ENCODE measurements around the gene DMD.

DMD gene

DNA sequence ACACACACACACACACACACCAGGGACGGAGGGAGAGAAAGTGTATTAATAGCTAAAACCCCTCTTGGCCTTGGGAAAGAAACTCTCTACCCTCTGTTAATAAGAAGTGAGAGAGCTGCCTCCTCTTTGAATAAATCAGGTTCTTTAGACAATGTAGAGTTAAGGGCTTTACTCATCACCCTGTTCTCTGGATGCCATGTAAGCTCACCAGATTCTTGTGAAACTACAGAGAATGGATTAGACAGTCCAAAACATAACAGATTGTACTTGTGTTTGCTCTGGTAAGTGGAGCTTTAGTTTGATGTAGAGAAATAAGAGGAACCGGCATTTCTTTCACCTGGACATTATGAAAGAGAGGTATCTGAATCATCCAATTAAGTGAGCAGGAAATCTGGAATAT is 263.2 kb downstream of the DMD start:
- TF ChIP-seq, protein P1, sequence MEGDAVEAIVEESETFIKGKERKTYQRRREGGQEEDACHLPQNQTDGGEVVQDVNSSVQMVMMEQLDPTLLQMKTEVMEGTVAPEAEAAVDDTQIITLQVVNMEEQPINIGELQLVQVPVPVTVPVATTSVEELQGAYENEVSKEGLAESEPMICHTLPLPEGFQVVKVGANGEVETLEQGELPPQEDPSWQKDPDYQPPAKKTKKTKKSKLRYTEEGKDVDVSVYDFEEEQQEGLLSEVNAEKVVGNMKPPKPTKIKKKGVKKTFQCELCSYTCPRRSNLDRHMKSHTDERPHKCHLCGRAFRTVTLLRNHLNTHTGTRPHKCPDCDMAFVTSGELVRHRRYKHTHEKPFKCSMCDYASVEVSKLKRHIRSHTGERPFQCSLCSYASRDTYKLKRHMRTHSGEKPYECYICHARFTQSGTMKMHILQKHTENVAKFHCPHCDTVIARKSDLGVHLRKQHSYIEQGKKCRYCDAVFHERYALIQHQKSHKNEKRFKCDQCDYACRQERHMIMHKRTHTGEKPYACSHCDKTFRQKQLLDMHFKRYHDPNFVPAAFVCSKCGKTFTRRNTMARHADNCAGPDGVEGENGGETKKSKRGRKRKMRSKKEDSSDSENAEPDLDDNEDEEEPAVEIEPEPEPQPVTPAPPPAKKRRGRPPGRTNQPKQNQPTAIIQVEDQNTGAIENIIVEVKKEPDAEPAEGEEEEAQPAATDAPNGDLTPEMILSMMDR (conservative IDR thresholded peaks at IDR 0.05; ENCODE audit: low read depth, low read length): no peak

DNA sequence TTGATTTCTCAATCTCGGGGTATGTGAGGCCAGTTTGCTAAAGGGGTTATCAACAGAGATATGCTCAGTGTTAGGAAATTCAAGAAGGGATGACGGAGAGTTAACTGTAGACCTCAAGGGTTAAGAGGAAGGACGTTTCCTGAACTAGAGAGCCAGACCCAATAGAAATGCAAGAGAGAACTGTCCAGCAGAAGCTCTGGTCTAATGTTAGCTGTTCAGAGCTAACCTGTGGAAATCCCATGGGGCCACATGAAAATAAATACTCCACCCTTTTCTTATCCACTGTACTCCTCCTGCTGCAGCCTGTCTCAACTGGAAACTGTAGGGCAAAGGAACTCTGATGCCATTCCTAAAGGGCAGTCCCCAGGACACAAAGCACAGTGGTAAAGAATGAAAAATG is 274.3 kb downstream of the DMD start:
- TF ChIP-seq, protein P1 (conservative IDR thresholded peaks at IDR 0.05; ENCODE audit: low read depth, low read length): no peak
- no peak overlapping the region for H3K4me3 ChIP-seq (ENCODE audit: low read depth, low read length)
- DNase-seq (ENCODE audit: low read depth): no peak

More for the DNA sequence above, 263.2 kb downstream of the DMD start:
- DNase-seq (ENCODE audit: low read depth): no peak
- no peak overlapping the region for H3K4me3 ChIP-seq (ENCODE audit: low read depth, low read length)

DNA sequence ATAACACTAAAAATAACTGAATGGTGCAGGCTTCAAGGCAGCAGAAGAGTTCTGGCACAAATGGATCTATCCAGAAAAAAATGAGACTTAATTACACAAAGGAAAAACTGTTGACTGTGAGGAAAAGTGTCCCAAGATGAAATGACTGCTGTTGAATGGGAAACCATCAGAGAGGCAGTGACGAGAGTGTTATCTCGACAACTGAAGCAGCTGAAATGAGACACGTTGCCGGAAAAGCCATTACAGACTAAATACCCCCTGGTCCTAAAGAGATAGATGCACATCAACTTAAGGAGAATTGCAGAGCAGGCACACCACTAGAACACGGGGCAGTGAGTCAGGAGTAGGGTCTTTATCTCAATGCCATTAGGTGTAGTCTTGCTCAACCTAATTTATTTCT is 277.8 kb downstream of the DMD start:
- DNase-seq (ENCODE audit: low read depth): no peak
- H3K4me3 ChIP-seq (ENCODE audit: low read depth, low read length): no peak overlapping the region
- TF ChIP-seq, protein P1 (conservative IDR thresholded peaks at IDR 0.05; ENCODE audit: low read depth, low read length): no peak

DNA sequence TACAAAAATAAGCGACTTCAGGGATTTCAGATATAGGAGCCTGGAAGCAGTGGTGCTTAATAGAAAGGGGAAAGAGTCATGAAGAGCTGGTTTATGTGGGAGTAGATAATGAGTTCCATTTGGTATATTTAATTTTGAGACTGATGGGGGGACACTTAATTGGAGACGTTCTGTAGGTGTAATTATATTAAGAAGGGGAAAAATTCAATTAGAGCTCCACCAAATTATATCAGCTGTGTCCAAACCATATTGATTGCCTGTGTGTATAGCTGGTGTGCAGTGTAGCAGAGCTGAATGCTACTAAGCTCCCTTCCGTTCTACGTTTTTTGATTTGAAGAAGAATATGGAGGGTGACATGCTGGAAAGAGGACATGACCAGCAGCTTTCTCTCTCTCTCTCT is 282.3 kb downstream of the DMD start:
- TF ChIP-seq, protein P1 (conservative IDR thresholded peaks at IDR 0.05; ENCODE audit: low read depth, low read length): no peak
- DNase-seq (ENCODE audit: low read depth): no peak
- H3K4me3 ChIP-seq (ENCODE audit: low read depth, low read length): no peak overlapping the region

DNA sequence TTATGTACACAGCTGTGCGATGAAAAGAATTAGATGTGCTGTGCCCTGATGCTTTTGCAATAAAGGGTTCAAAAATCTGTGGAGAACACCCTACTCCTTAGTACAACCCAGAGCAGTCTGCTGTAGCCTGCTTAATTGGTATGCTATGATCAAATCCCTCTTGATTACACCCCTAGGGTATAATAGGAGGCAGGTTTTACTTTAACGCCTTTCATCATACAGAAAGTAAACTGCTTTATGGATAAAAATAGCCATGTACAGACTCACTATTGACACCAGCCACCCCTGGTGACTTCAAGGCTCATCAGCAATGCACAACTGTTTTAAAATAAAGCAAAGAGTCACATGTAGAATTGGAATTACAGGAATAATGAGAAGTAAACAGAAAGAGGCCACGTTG is 315.3 kb downstream of the DMD start:
- no peak for DNase-seq (ENCODE audit: low read depth)
- TF ChIP-seq, protein P1 (conservative IDR thresholded peaks at IDR 0.05; ENCODE audit: low read depth, low read length): no peak
- H3K4me3 ChIP-seq (ENCODE audit: low read depth, low read length): no peak overlapping the region

DNA sequence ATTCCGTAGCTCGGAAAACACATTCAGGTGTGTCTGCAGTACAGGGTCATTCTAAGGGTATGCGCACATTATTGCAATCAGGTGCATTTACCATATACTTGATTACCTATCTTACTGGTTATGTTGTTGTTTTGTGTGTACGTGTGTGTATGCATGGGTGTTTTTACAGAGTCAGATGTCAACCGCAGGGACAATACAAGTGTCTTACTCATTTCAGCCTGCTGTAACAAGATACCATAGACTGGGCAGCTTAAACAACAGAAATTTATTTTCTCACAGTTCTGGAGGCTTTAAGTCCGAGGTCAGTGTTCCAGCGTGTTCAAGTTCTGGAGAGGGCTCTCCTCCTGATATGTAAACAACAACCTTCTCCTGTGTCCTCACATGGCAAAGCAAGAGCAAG is 316.7 kb downstream of the DMD start:
- DNase-seq (ENCODE audit: low read depth): no peak
- TF ChIP-seq, protein P1 (conservative IDR thresholded peaks at IDR 0.05; ENCODE audit: low read depth, low read length): no peak
- no peak overlapping the region for H3K4me3 ChIP-seq (ENCODE audit: low read depth, low read length)

DNA sequence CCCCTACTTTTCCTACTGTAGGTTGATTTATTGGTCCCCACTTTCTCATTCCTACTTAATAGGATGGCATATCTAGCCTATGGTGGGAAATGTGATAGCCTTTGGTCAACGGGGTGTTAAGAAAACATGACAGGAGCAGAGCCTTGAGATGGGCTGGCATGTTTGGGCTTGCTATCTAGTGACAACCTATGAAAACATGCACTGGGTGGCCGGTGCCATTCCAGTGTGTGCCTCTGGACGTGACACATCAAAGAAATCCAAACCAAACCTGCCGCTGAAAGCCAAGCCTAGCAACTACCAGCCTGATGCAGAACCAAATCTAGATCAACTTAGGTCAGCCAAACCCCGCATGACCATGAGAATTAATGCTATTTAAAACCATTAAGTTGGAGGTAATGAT is 317.6 kb downstream of the DMD start:
- TF ChIP-seq, protein P1 (conservative IDR thresholded peaks at IDR 0.05; ENCODE audit: low read depth, low read length): no peak
- no peak for DNase-seq (ENCODE audit: low read depth)
- H3K4me3 ChIP-seq (ENCODE audit: low read depth, low read length): no peak overlapping the region
